HCT116 (cell line): ENCODE results near the gene DENND11. TPM values are rescaled to one million over a fixed set of nuclear protein-coding genes. Genes with fewer than 3 reads are reported as not detected.

Source experiments
- ATAC-seq: fragments of 200-7000 bp; cut with Tn5 transposase; 2 replicates; pipeline ENCODE4 v1.9.1; 2020; ENCODE audit warnings: mild to moderate bottlenecking, moderate library complexity
- BruUV-seq: library from RNA; stranded (reverse); fragments of 400-500 nt; replicated peaks from 2 replicates; lab custom pipeline; 2021; lab: Mats Ljungman, UMichigan
- CTCF ChIA-PET: fragments of 300-600 bp; sonication (Branson Sonifier 250); formaldehyde crosslinking; loops from one replicate; lab custom pipeline; 2021; ENCODE audit warnings: antibody characterized with exemption; lab: Charles Lee
- POLR2A ChIA-PET: fragments of 300-600, 350-600 bp; sonication (Branson Sonifier 250); formaldehyde crosslinking; loops from one replicate; lab custom pipeline; 2021; ENCODE audit warnings: antibody characterized with exemption; lab: Charles Lee
- RAD21 ChIA-PET, 2 experiments: fragments of 300-600 bp; sonication (Branson Sonifier 250); formaldehyde crosslinking; loops; one replicate each; lab custom pipeline; 2023; ENCODE audit warnings: low total read pairs in 2 of 2; ENCODE audit not compliant: uncharacterized antibody in 2 of 2, unreplicated experiment in 2 of 2, low non-redundant PET in 1 of 2; lab: Charles Lee
- DNase-seq: peaks from one replicate; pipeline ENCODE4 v3.0.0-alpha.2; 2010; ENCODE audit warnings: low read depth, low spot score
- H2AFZ ChIP-seq: fragments of 200-600 bp; shearing (Covaris generic), sonication (generic); 2 replicates; pipeline ENCODE4 v1.6.1; 2017; ENCODE audit warnings: low read depth, mixed run types, mixed read lengths, antibody characterized with exemption, low read length; ENCODE audit not compliant: poor library complexity, severe bottlenecking
- H3K27ac ChIP-seq: 2 replicates; pipeline ENCODE4 v1.5.1; 2012; ENCODE audit warnings: low read depth, low read length
- H3K27me3 ChIP-seq: fragments of 200-600 bp; sonication (generic); 2 replicates; pipeline ENCODE4 v1.6.1; 2016; ENCODE audit warnings: mixed run types, low read length, mixed read lengths; ENCODE audit not compliant: insufficient read depth
- H3K36me3 ChIP-seq, 2 experiments: fragments of 200-500 bp in 1 of 2; fragments of 200-600 bp in 1 of 2; sonication (Bioruptor generic) in 1 of 2; sonication (generic) in 1 of 2; 2 replicates each; pipeline versions ENCODE4 v1.5.1 to v1.6.1; 2014 to 2016; ENCODE audit warnings: low read length in 2 of 2, inconsistent platforms in 1 of 2, mixed read lengths in 1 of 2, mixed run types in 1 of 2; ENCODE audit not compliant: insufficient read depth in 2 of 2, control insufficient read depth in 1 of 2
- H3K4me1 ChIP-seq, 2 experiments: fragments of 200-600 bp in 1 of 2; sonication (generic) in 1 of 2; 2 replicates each; pipeline versions ENCODE4 v1.5.1 to v1.6.1; 2012 to 2017; ENCODE audit warnings: low read length in 2 of 2, inconsistent platforms in 1 of 2, mild to moderate bottlenecking in 1 of 2, mixed read lengths in 1 of 2, mixed run types in 1 of 2, moderate library complexity in 1 of 2; ENCODE audit not compliant: insufficient read depth in 2 of 2, control insufficient read depth in 1 of 2
- H3K4me2 ChIP-seq: fragments of 200-600 bp; sonication (generic); 2 replicates; pipeline ENCODE4 v1.6.1; 2017; ENCODE audit warnings: mixed run types, low read length, mixed read lengths
- H3K4me3 ChIP-seq, 2 experiments: fragments of 200-600 bp in 1 of 2; sonication (generic) in 1 of 2; replicated peaks in 1 of 2; 2 replicates each; pipeline ENCODE4 v1.5.1; 2011 to 2016; ENCODE audit warnings: low read length in 2 of 2, control low read depth in 1 of 2, low read depth in 1 of 2, mild to moderate bottlenecking in 1 of 2, mixed read lengths in 1 of 2, mixed run types in 1 of 2
- H3K79me2 ChIP-seq: fragments of 200-600 bp; sonication (generic); 2 replicates; pipeline ENCODE4 v1.6.1; 2017; ENCODE audit warnings: mild to moderate bottlenecking, mixed run types, low read length, moderate library complexity, mixed read lengths; ENCODE audit not compliant: insufficient read depth
- H3K9ac ChIP-seq: fragments of 200-600 bp; sonication (generic); 2 replicates; pipeline ENCODE4 v1.6.1; 2016; ENCODE audit warnings: low read length, mixed read lengths
- H3K9me2 ChIP-seq: fragments of 200-600 bp; sonication (generic), shearing (Covaris generic); 2 replicates; pipeline ENCODE4 v1.6.1; 2017; ENCODE audit warnings: mixed run types, mild to moderate bottlenecking, moderate library complexity; ENCODE audit not compliant: insufficient read depth
- H3K9me3 ChIP-seq, 2 experiments: fragments of 200-500 bp in 1 of 2; fragments of 200-600 bp in 1 of 2; sonication (Bioruptor generic) in 1 of 2; sonication (generic) in 1 of 2; 2 replicates each; pipeline ENCODE4 v1.6.1; 2014 to 2017; ENCODE audit warnings: low read length in 2 of 2, mixed read lengths in 2 of 2, inconsistent platforms in 1 of 2, low read depth in 1 of 2, mild to moderate bottlenecking in 1 of 2, mixed run types in 1 of 2, moderate library complexity in 1 of 2; ENCODE audit not compliant: control insufficient read depth in 1 of 2, insufficient read depth in 1 of 2
- H4K20me1 ChIP-seq: fragments of 200-600 bp; sonication (generic), shearing (Covaris generic); 2 replicates; pipeline ENCODE4 v1.6.1; 2017; ENCODE audit warnings: mixed run types, mild to moderate bottlenecking, moderate library complexity; ENCODE audit not compliant: insufficient read depth
- CBX3 ChIP-seq: IDR thresholded peaks from 2 replicates; pipeline ENCODE4 v1.6.1; 2012; ENCODE audit warnings: low read depth
- EZH2 ChIP-seq: fragments of 200-600 bp; sonication (generic); IDR thresholded peaks from 2 replicates; pipeline ENCODE4 v1.6.1; 2017; ENCODE audit warnings: antibody characterized with exemption, mixed run types
- EZH2phosphoT487 ChIP-seq: fragments of 200-600 bp; IDR thresholded peaks from 2 replicates; pipeline ENCODE4 v1.6.1; 2018; ENCODE audit warnings: antibody characterized with exemption, borderline replicate concordance
- FOSL1 ChIP-seq: IDR thresholded peaks from 2 replicates; pipeline ENCODE4 v1.6.1; 2012; ENCODE audit warnings: low read depth
- JUND ChIP-seq: IDR thresholded peaks from 2 replicates; pipeline ENCODE4 v1.6.1; 2012
- MAX ChIP-seq: IDR thresholded peaks from 2 replicates; pipeline ENCODE4 v1.6.1; 2012
- POLR2AphosphoS5 ChIP-seq: IDR thresholded peaks from 2 replicates; pipeline ENCODE4 v1.6.1; 2011; ENCODE audit warnings: mild to moderate bottlenecking, low read depth, low read length, moderate library complexity
- SIN3A ChIP-seq: IDR thresholded peaks from 2 replicates; pipeline ENCODE4 v1.6.1; 2012; ENCODE audit warnings: low read depth
- SP1 ChIP-seq: IDR thresholded peaks from 2 replicates; pipeline ENCODE4 v1.6.1; 2012; ENCODE audit warnings: low read depth
- ZBTB33 ChIP-seq: IDR thresholded peaks from 2 replicates; pipeline ENCODE4 v1.6.1; 2011; ENCODE audit warnings: mild to moderate bottlenecking, low read length, moderate library complexity; ENCODE audit not compliant: insufficient replicate concordance; ENCODE audit errors: extremely low read depth
- intact Hi-C: fragments of 100-400 bp; cut with micrococcal nuclease; formaldehyde crosslinking; loops from 2 replicates; pipeline ENCODE4 v1.10.0; 2022
- total RNA-seq: library from RNA; stranded (reverse); gene quantifications from one replicate; pipeline ENCODE4 v1.2.1, GENCODE V29; 2021; ENCODE audit not compliant: unreplicated experiment
- TF ChIP-seq, protein P1 (sequence below): IDR thresholded peaks from 2 replicates; pipeline ENCODE4 v1.6.1; 2012; ENCODE audit warnings: low read depth

Gene DENND11
- total RNA-seq, 1 experiment from 2014 or later = 23.4 TPM

- H3K27ac ChIP-seq = no peak overlapping the region
- H2AFZ ChIP-seq = no peak overlapping the region
- TF ChIP-seq, protein P1, sequence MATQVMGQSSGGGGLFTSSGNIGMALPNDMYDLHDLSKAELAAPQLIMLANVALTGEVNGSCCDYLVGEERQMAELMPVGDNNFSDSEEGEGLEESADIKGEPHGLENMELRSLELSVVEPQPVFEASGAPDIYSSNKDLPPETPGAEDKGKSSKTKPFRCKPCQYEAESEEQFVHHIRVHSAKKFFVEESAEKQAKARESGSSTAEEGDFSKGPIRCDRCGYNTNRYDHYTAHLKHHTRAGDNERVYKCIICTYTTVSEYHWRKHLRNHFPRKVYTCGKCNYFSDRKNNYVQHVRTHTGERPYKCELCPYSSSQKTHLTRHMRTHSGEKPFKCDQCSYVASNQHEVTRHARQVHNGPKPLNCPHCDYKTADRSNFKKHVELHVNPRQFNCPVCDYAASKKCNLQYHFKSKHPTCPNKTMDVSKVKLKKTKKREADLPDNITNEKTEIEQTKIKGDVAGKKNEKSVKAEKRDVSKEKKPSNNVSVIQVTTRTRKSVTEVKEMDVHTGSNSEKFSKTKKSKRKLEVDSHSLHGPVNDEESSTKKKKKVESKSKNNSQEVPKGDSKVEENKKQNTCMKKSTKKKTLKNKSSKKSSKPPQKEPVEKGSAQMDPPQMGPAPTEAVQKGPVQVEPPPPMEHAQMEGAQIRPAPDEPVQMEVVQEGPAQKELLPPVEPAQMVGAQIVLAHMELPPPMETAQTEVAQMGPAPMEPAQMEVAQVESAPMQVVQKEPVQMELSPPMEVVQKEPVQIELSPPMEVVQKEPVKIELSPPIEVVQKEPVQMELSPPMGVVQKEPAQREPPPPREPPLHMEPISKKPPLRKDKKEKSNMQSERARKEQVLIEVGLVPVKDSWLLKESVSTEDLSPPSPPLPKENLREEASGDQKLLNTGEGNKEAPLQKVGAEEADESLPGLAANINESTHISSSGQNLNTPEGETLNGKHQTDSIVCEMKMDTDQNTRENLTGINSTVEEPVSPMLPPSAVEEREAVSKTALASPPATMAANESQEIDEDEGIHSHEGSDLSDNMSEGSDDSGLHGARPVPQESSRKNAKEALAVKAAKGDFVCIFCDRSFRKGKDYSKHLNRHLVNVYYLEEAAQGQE = no peak
- TF ChIP-seq POLR2AphosphoS5 (no peak), SIN3A (no peak), EZH2 (no peak), MAX (no peak), FOSL1 (no peak), SP1 (no peak), ZBTB33 (no peak), EZH2phosphoT487 (no peak), JUND (no peak), CBX3 (no peak)
- no peak for DNase-seq
- no peaks in the 10 kb centered on the region for H4K20me1 ChIP-seq
- no peaks in the 10 kb centered on the region for H3K4me1 ChIP-seq
- ChIA-PET POLR2A (no interaction called here), CTCF (interaction anchor here (1.4 kb wide), 1 partner anchor 23 kb away, joined by 4 read pairs; the partner anchor contains the start of gene SSBP1), RAD21 (no interaction called here)
- intact Hi-C loops = no loop called here
- H3K27me3 ChIP-seq = peaks cover 23% of the 10 kb centered on the region; the same call in 1 of the 2 replicates
- no peak overlapping the region for H3K4me3 ChIP-seq
- no TSS peak for BruUV-seq
- H3K9ac ChIP-seq = no peak overlapping the region
- no peak overlapping the region for H3K4me2 ChIP-seq
- H3K79me2 ChIP-seq = no peaks in the 10 kb centered on the region
- no peaks in the 10 kb centered on the region for H3K36me3 ChIP-seq
- no peaks in the 10 kb centered on the region for H3K9me2 ChIP-seq
- H3K9me3 ChIP-seq = no peaks in the 10 kb centered on the region
- no peak for ATAC-seq
Observed at GRCh38 chr7:141715018-141715417, 13.1 kb upstream of the DENND11 start.
